ENCODE measurements around the gene ISG20.

ISG20 gene

GRCh38 chr15:88612186-88612796 lies 26.5 kb upstream of the ISG20 start:
- ChIA-PET POLR2A (no interaction called here), CTCF (no interaction called here)
- TF ChIP-seq FOXK2 (IDR thresholded peaks at IDR 0.05) (no peak), TARDBP (IDR thresholded peaks at IDR 0.05) (no peak), ARNT (IDR thresholded peaks at IDR 0.05) (no peak), ZNF384 (IDR thresholded peaks at IDR 0.05) (no peak), SUZ12 (IDR thresholded peaks at IDR 0.05) (no peak), HDGF (IDR thresholded peaks at IDR 0.05; ENCODE audit: borderline replicate concordance) (no peak), NFRKB (IDR thresholded peaks at IDR 0.05) (no peak), LEF1 (IDR thresholded peaks at IDR 0.05; ENCODE audit: borderline replicate concordance) (no peak), FOXM1 (IDR thresholded peaks at IDR 0.05; ENCODE audit: borderline replicate concordance) (no peak), BHLHE40 (IDR thresholded peaks at IDR 0.05; ENCODE audit: borderline replicate concordance) (no peak), SP1 (IDR thresholded peaks at IDR 0.05) (no peak), PKNOX1 (IDR thresholded peaks at IDR 0.05) (no peak), ELF4 (IDR thresholded peaks at IDR 0.05) (no peak), CTBP1 (IDR thresholded peaks at IDR 0.05; ENCODE audit: borderline replicate concordance) (no peak)
- no peak for DNase-seq (ENCODE audit: extremely low spot score)

GRCh38 chr15:88613074-88613944 lies 25.5 kb upstream of the ISG20 start:
- CTCF ChIA-PET = no interaction called here
- POLR2A ChIA-PET = no interaction called here
- no peak for DNase-seq (ENCODE audit: extremely low spot score)
- no peak for TF ChIP-seq LEF1 (IDR thresholded peaks at IDR 0.05; ENCODE audit: borderline replicate concordance)
- TF ChIP-seq TARDBP (IDR thresholded peaks at IDR 0.05) = no peak
- TF ChIP-seq CTBP1 (IDR thresholded peaks at IDR 0.05; ENCODE audit: borderline replicate concordance) = no peak
- TF ChIP-seq FOXM1 (IDR thresholded peaks at IDR 0.05; ENCODE audit: borderline replicate concordance) = no peak
- no peak for TF ChIP-seq BHLHE40 (IDR thresholded peaks at IDR 0.05; ENCODE audit: borderline replicate concordance)
- TF ChIP-seq SP1 (IDR thresholded peaks at IDR 0.05) = no peak
- no peak for TF ChIP-seq NFRKB (IDR thresholded peaks at IDR 0.05)
- TF ChIP-seq PKNOX1 (IDR thresholded peaks at IDR 0.05) = no peak
- no peak for TF ChIP-seq SUZ12 (IDR thresholded peaks at IDR 0.05)
- TF ChIP-seq HDGF (IDR thresholded peaks at IDR 0.05; ENCODE audit: borderline replicate concordance) = no peak
- no peak for TF ChIP-seq FOXA1 (IDR thresholded peaks at IDR 0.05)
- no peak for TF ChIP-seq ARNT (IDR thresholded peaks at IDR 0.05)
- no peak for TF ChIP-seq ELF4 (IDR thresholded peaks at IDR 0.05)
- no peak for TF ChIP-seq FOXK2 (IDR thresholded peaks at IDR 0.05)
- no peak for TF ChIP-seq ZNF384 (IDR thresholded peaks at IDR 0.05)
- no peak for TF ChIP-seq L3MBTL2 (conservative IDR thresholded peaks at IDR 0.05)

- DNase-seq (ENCODE audit: extremely low spot score) = no peak
- TF ChIP-seq ELF4 (IDR thresholded peaks at IDR 0.05) = no peak
- no peak for TF ChIP-seq ARNT (IDR thresholded peaks at IDR 0.05)
- ChIA-PET POLR2A (interaction anchor here (1.3 to 1.5 kb wide), 2 partner anchors 73 to 148 kb away, joined by 3 to 7 read pairs; partner anchors contain the start of genes MRPL46 and MRPS11), CTCF (interaction anchor here (0.6 to 1.5 kb wide), 3 partner anchors 9 to 130 kb away, joined by 3 to 4 read pairs (median 4); no protein-coding TSS in a partner anchor)
These were observed 23.3 kb upstream of the ISG20 start for GRCh38 chr15:88615303-88616107.

GRCh38 chr15:88616240-88616639 lies 22.6 kb upstream of the ISG20 start:
- ChIA-PET POLR2A (no interaction called here), CTCF (interaction anchor here (2.4 kb wide), 1 partner anchor 142 kb away, joined by 7 read pairs; no protein-coding TSS in a partner anchor)
- TF ChIP-seq BHLHE40 (IDR thresholded peaks at IDR 0.05; ENCODE audit: borderline replicate concordance) (no peak), CTBP1 (IDR thresholded peaks at IDR 0.05; ENCODE audit: borderline replicate concordance) (no peak), SP1 (IDR thresholded peaks at IDR 0.05) (no peak), ZNF384 (IDR thresholded peaks at IDR 0.05) (no peak), FOXK2 (IDR thresholded peaks at IDR 0.05) (no peak), ELF4 (IDR thresholded peaks at IDR 0.05) (no peak), SUZ12 (IDR thresholded peaks at IDR 0.05) (no peak), NFRKB (IDR thresholded peaks at IDR 0.05) (no peak), FOXA1 (IDR thresholded peaks at IDR 0.05) (no peak), FOXM1 (IDR thresholded peaks at IDR 0.05; ENCODE audit: borderline replicate concordance) (no peak), ARNT (IDR thresholded peaks at IDR 0.05) (no peak), LEF1 (IDR thresholded peaks at IDR 0.05; ENCODE audit: borderline replicate concordance) (no peak), PKNOX1 (IDR thresholded peaks at IDR 0.05) (no peak), TARDBP (IDR thresholded peaks at IDR 0.05) (no peak), HDGF (IDR thresholded peaks at IDR 0.05; ENCODE audit: borderline replicate concordance) (no peak)
- no peak for DNase-seq (ENCODE audit: extremely low spot score)
